GM12878 (cell line): ENCODE data around the gene WWOX. TPM values are rescaled to one million over a fixed set of nuclear protein-coding genes. Genes with fewer than 3 reads are reported as not detected.

Experiments
- ATAC-seq: fragments of 200-7000 bp; cut with Tn5 transposase; 3 replicates; pipeline ENCODE4 v1.9.1; 2020; ENCODE audit warnings: mild to moderate bottlenecking, moderate library complexity
- BruUV-seq: library from RNA; stranded (reverse); fragments of 400-500 nt; replicated peaks from 2 replicates; lab custom pipeline; 2021; lab: Mats Ljungman, UMichigan
- CTCF ChIA-PET: fragments of 300-600 bp; sonication (Branson Sonifier 250); formaldehyde crosslinking; extraction: SDS; loops from one replicate; lab custom pipeline; 2021; ENCODE audit warnings: inconsistent platforms; lab: Yijun Ruan, JAX
- POLR2A ChIA-PET: fragments of 350-600 bp; formaldehyde crosslinking; extraction: SDS; loops from one replicate; lab custom pipeline; 2021; ENCODE audit warnings: inconsistent platforms; lab: Charles Lee
- RAD21 ChIA-PET: fragments of 300-600 bp; sonication (Branson Sonifier 250); formaldehyde crosslinking; loops from one replicate; lab custom pipeline; 2023; ENCODE audit warnings: antibody characterized with exemption; ENCODE audit not compliant: unreplicated experiment; lab: Charles Lee
- SMC1A ChIA-PET: fragments of 300-600 bp; sonication (Branson Sonifier 250); formaldehyde crosslinking; loops from one replicate; lab custom pipeline; 2023; ENCODE audit not compliant: unreplicated experiment, uncharacterized antibody; lab: Charles Lee
- DNase-seq: peaks from one replicate; pipeline ENCODE4 v3.0.0-alpha.2; 2011; ENCODE audit warnings: low read depth, low spot score
- FAIRE-seq: peaks from 3 replicates; lab custom pipeline; 2011; peaks lifted over from hg19 to GRCh38; lab: Jason Lieb, UNC
- H2AFZ ChIP-seq: 2 replicates; pipeline ENCODE4 v1.6.0; 2011; ENCODE audit warnings: low read depth, low read length, control low read depth; ENCODE audit not compliant: control insufficient read depth
- H3K27ac ChIP-seq: 2 replicates; pipeline ENCODE4 v1.5.1; 2011; ENCODE audit warnings: control low read depth; ENCODE audit not compliant: control insufficient read depth, insufficient read depth
- H3K27me3 ChIP-seq, 2 experiments: replicated peaks in 1 of 2; 2 replicates each; pipeline versions ENCODE4 v1.6.0 to v1.6.1; 2011; ENCODE audit warnings: low read length in 1 of 2; ENCODE audit not compliant: control insufficient read depth in 2 of 2, insufficient read depth in 2 of 2
- H3K36me3 ChIP-seq, 2 experiments: 2 replicates each; pipeline ENCODE4 v1.5.1; 2011; ENCODE audit warnings: low read length in 1 of 2; ENCODE audit not compliant: control insufficient read depth in 2 of 2, insufficient read depth in 2 of 2
- H3K4me1 ChIP-seq: 2 replicates; pipeline ENCODE4 v1.6.1; 2011; ENCODE audit warnings: mild to moderate bottlenecking, low read length, moderate library complexity, mixed read lengths; ENCODE audit not compliant: control insufficient read depth, insufficient read depth
- H3K4me2 ChIP-seq: 2 replicates; pipeline ENCODE4 v1.6.0; 2011; ENCODE audit warnings: control low read depth; ENCODE audit not compliant: control insufficient read depth, insufficient read depth
- H3K4me3 ChIP-seq: fragments of 200-600 bp; sonication (generic); 2 replicates; pipeline ENCODE4 v1.5.1; 2016
- H3K79me2 ChIP-seq: 2 replicates; pipeline ENCODE4 v1.6.0; 2011; ENCODE audit warnings: low read length; ENCODE audit not compliant: control insufficient read depth, insufficient read depth
- H3K9ac ChIP-seq: 2 replicates; pipeline ENCODE4 v1.8.0; 2011; ENCODE audit warnings: low read length, control low read depth, mixed read lengths; ENCODE audit not compliant: control insufficient read depth, insufficient read depth
- H3K9me3 ChIP-seq: replicated peaks from 3 replicates; pipeline ENCODE4 v1.5.1; 2011; ENCODE audit warnings: mild to moderate bottlenecking, low read length; ENCODE audit not compliant: control insufficient read depth, insufficient read depth
- H4K20me1 ChIP-seq: 2 replicates; pipeline ENCODE4 v1.6.0; 2011; ENCODE audit not compliant: control insufficient read depth, insufficient read depth
- CUX1 ChIP-seq: IDR thresholded peaks from 2 replicates; pipeline ENCODE4 v1.6.1; 2012; ENCODE audit warnings: improper control_type of control experiment, low read depth, low read length; ENCODE audit not compliant: insufficient replicate concordance
- MLLT1 ChIP-seq: fragments of 450-650 bp; IDR thresholded peaks from 2 replicates; pipeline ENCODE4 v1.6.1; 2016; ENCODE audit warnings: mild to moderate bottlenecking
- MTA3 ChIP-seq: IDR thresholded peaks from 2 replicates; pipeline ENCODE4 v1.6.1; 2012; ENCODE audit warnings: low read length, inconsistent platforms, borderline replicate concordance
- REST ChIP-seq: IDR thresholded peaks from 2 replicates; pipeline ENCODE4 v1.6.1; 2012; ENCODE audit warnings: mild to moderate bottlenecking, low read depth, low read length
- SMAD5 ChIP-seq: IDR thresholded peaks from 2 replicates; pipeline ENCODE4 v1.6.1; 2016; ENCODE audit warnings: antibody characterized with exemption, low read depth
- WGBS: methylation state at CpG from one replicate; pipeline ENCODE4 v1.1.6; 2016; ENCODE audit warnings: low lambda C conversion rate; ENCODE audit not compliant: insufficient replicate concordance, insufficient coverage; ENCODE audit errors: missing lambda C conversion rate; 5-methylcytosine and 5-hydroxymethylcytosine counted together
- in situ Hi-C: fragments of 300-500 bp; cut with MboI; formaldehyde crosslinking; loops from 9 replicates; pipeline ENCODE4 v1.14.3; 2018; ENCODE audit warnings: mixed read lengths
- intact Hi-C: fragments of 100-400 bp; cut with micrococcal nuclease; formaldehyde crosslinking; loops from one replicate; pipeline ENCODE4 v1.14.2; 2022; ENCODE audit not compliant: unreplicated experiment
- polyA plus RNA-seq, 11 experiments: library from polyadenylated mRNA; depleted of rRNA in 4 of 11; unstranded in 6 of 11; stranded (reverse) in 5 of 11; fragments of >200 nt; fragmentation: Nextera tagmentation in 4 of 11; fragmentation: Illumina TruSeq in 1 of 11; extraction: Ambion mirVana in 4 of 11; extraction: Trizol in 1 of 11; gene quantifications; 1 replicate in 1 of 11; 2 replicates in 10 of 11; pipeline versions ENCODE4 v1.2.1 to v1.2.3, GENCODE V29; 2011 to 2016; ENCODE audit warnings: inconsistent platforms in 2 of 11, missing spikeins in 2 of 11, low read depth in 1 of 11
- total RNA-seq, 4 experiments: library from RNA; depleted of rRNA in 3 of 4; stranded (reverse); fragments of >200 nt in 3 of 4; fragmentation: Illumina TruSeq in 1 of 4; extraction: Trizol in 1 of 4; gene quantifications; 2 replicates each; pipeline versions ENCODE4 v1.2.1 to v1.2.3, GENCODE V29; 2013 to 2021
- TF ChIP-seq, protein P1 (sequence below): fragments of 450-650 bp; IDR thresholded peaks from 2 replicates; pipeline ENCODE4 v1.6.1; 2017; ENCODE audit warnings: mild to moderate bottlenecking, moderate library complexity
- TF ChIP-seq, protein P2 (sequence below): fragments of 450-650 bp; IDR thresholded peaks from 2 replicates; pipeline ENCODE4 v1.6.1; 2017; ENCODE audit warnings: borderline replicate concordance

The WWOX gene
- total and polyA plus RNA-seq, 10 of the 15 experiments (the other 5 are each of a cell fraction or from before 2014, with no cell fraction given), result 2.8 to 24.4 (median 17.8) TPM

DNA sequence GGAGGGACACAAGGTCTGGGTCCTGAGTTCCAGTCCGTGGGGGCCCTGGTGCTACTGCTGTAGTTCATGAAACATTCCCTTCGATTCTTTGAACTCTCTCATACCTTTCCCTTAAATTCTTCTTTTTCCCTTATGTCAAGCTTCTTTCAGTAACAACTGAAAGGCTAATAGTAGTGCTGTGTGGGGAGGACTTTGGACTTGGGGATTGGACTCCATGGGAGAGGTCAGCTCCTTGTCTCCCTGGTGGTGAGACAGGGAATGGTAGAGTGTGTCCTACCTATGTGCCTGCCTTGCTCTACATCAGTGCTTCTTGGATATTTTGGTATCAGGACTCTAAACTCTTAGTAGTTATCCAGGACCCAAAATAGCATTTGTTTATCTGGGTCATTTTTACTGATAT is 628.1 kb downstream of the WWOX start:
- ATAC-seq (no peak), FAIRE-seq (no peak), DNase-seq (no peak)
- in situ Hi-C loops, result no loop called here
- RAD21 ChIA-PET, result no interaction called here
- intact Hi-C loops, result no loop called here
- H4K20me1 ChIP-seq, result no peaks in the 10 kb centered on the region
- H3K4me2 ChIP-seq, result no peak overlapping the region
- H3K27ac ChIP-seq, result no peak overlapping the region
- CTCF ChIA-PET, result no interaction called here
- H3K27me3 ChIP-seq, result no peaks in the 10 kb centered on the region
- H2AFZ ChIP-seq, result no peak overlapping the region
- no peaks in the 10 kb centered on the region for H3K79me2 ChIP-seq
- SMC1A ChIA-PET, result no interaction called here
- no peak overlapping the region for H3K4me3 ChIP-seq
- 13% methylated on average over 2 of the region's 2 CpGs for WGBS
- POLR2A ChIA-PET, result no interaction called here
- no peaks in the 10 kb centered on the region; the same call in 2 of the 3 replicates for H3K9me3 ChIP-seq
- no peak overlapping the region for H3K9ac ChIP-seq
- BruUV-seq, result no TSS peak
- H3K36me3 ChIP-seq, result no peaks in the 10 kb centered on the region
- H3K4me1 ChIP-seq, result no peaks in the 10 kb centered on the region
- no peak for TF ChIP-seq MLLT1
- TF ChIP-seq REST, result no peak
- TF ChIP-seq, protein P1, sequence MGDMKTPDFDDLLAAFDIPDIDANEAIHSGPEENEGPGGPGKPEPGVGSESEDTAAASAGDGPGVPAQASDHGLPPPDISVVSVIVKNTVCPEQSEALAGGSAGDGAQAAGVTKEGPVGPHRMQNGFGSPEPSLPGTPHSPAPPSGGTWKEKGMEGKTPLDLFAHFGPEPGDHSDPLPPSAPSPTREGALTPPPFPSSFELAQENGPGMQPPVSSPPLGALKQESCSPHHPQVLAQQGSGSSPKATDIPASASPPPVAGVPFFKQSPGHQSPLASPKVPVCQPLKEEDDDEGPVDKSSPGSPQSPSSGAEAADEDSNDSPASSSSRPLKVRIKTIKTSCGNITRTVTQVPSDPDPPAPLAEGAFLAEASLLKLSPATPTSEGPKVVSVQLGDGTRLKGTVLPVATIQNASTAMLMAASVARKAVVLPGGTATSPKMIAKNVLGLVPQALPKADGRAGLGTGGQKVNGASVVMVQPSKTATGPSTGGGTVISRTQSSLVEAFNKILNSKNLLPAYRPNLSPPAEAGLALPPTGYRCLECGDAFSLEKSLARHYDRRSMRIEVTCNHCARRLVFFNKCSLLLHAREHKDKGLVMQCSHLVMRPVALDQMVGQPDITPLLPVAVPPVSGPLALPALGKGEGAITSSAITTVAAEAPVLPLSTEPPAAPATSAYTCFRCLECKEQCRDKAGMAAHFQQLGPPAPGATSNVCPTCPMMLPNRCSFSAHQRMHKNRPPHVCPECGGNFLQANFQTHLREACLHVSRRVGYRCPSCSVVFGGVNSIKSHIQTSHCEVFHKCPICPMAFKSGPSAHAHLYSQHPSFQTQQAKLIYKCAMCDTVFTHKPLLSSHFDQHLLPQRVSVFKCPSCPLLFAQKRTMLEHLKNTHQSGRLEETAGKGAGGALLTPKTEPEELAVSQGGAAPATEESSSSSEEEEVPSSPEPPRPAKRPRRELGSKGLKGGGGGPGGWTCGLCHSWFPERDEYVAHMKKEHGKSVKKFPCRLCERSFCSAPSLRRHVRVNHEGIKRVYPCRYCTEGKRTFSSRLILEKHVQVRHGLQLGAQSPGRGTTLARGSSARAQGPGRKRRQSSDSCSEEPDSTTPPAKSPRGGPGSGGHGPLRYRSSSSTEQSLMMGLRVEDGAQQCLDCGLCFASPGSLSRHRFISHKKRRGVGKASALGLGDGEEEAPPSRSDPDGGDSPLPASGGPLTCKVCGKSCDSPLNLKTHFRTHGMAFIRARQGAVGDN, result no peak
- no peak for TF ChIP-seq SMAD5
- TF ChIP-seq, protein P2, sequence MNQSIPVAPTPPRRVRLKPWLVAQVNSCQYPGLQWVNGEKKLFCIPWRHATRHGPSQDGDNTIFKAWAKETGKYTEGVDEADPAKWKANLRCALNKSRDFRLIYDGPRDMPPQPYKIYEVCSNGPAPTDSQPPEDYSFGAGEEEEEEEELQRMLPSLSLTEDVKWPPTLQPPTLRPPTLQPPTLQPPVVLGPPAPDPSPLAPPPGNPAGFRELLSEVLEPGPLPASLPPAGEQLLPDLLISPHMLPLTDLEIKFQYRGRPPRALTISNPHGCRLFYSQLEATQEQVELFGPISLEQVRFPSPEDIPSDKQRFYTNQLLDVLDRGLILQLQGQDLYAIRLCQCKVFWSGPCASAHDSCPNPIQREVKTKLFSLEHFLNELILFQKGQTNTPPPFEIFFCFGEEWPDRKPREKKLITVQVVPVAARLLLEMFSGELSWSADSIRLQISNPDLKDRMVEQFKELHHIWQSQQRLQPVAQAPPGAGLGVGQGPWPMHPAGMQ, result no peak
- TF ChIP-seq CUX1, result no peak
- TF ChIP-seq MTA3, result no peak
